ENCODE data around the gene OPCML. TPM values are rescaled to one million over a fixed set of nuclear protein-coding genes. Genes with fewer than 3 reads are reported as not detected.

Gene OPCML
- total RNA-seq, 2 donors from 2014 or later: 0.60 to 1.3 TPM

GRCh38 chr11:132520199-132520598 lies 1012.1 kb downstream of the OPCML start:
- intact Hi-C loops (cut with DNase I): no loop called here
- DNase-seq (ENCODE audit: low spot score): no peak

GRCh38 chr11:132519241-132519815 lies 1013.0 kb downstream of the OPCML start:
- DNase-seq (ENCODE audit: low spot score): no peak
- intact Hi-C loops (cut with DNase I): no loop called here

GRCh38 chr11:132504501-132505041 lies 1027.7 kb downstream of the OPCML start:
- no peak for DNase-seq (ENCODE audit: low spot score)

GRCh38 chr11:132501356-132501755 lies 1030.9 kb downstream of the OPCML start:
- intact Hi-C loops (cut with DNase I): no loop called here
- no peak for DNase-seq (ENCODE audit: low spot score)

More at GRCh38 chr11:132504501-132505041, 1027.7 kb downstream of the OPCML start:
- intact Hi-C loops (cut with DNase I): no loop called here

- intact Hi-C loops (cut with DNase I): no loop called here
- DNase-seq (ENCODE audit: low spot score): no peak
Measured at GRCh38 chr11:132499661-132500060, 1032.6 kb downstream of the OPCML start.

- intact Hi-C loops (cut with DNase I): no loop called here
- DNase-seq (ENCODE audit: low spot score): no peak
Measured at GRCh38 chr11:132496341-132496740, 1036.0 kb downstream of the OPCML start.

GRCh38 chr11:132493801-132494200 lies 1038.5 kb downstream of the OPCML start:
- DNase-seq (ENCODE audit: low spot score): no peak
- intact Hi-C loops (cut with DNase I): no loop called here

GRCh38 chr11:132490978-132491377 lies 1041.3 kb downstream of the OPCML start:
- no peak for DNase-seq (ENCODE audit: low spot score)
- intact Hi-C loops (cut with DNase I): no loop called here

- intact Hi-C loops (cut with DNase I): no loop called here
- no peak for DNase-seq (ENCODE audit: low spot score)
Measured at GRCh38 chr11:132486060-132486459, 1046.2 kb downstream of the OPCML start.

- no peak for DNase-seq (ENCODE audit: low spot score)
- intact Hi-C loops (cut with DNase I): no loop called here
Measured at GRCh38 chr11:132475026-132475425, 1057.3 kb downstream of the OPCML start.

- intact Hi-C loops (cut with DNase I): no loop called here
- no peak for DNase-seq (ENCODE audit: low spot score)
Measured at GRCh38 chr11:132472411-132473172, 1059.7 kb downstream of the OPCML start.

- intact Hi-C loops (cut with DNase I): no loop called here
- no peak for DNase-seq (ENCODE audit: low spot score)
Measured at GRCh38 chr11:132471466-132471865, 1060.8 kb downstream of the OPCML start.

GRCh38 chr11:132466983-132467382 lies 1065.3 kb downstream of the OPCML start:
- intact Hi-C loops (cut with DNase I): no loop called here
- no peak for DNase-seq (ENCODE audit: low spot score)

GRCh38 chr11:132464939-132465338 lies 1067.4 kb downstream of the OPCML start:
- no peak for DNase-seq (ENCODE audit: low spot score)
- intact Hi-C loops (cut with DNase I): no loop called here

- intact Hi-C loops (cut with DNase I): no loop called here
Measured at GRCh38 chr11:132464003-132464342, 1068.3 kb downstream of the OPCML start.

GRCh38 chr11:132463295-132464002 lies 1068.9 kb downstream of the OPCML start:
- intact Hi-C loops (cut with DNase I): no loop called here
- DNase-seq (ENCODE audit: low spot score): no peak

More at GRCh38 chr11:132464003-132464342, 1068.3 kb downstream of the OPCML start:
- DNase-seq (ENCODE audit: low spot score): no peak

- no peak for DNase-seq (ENCODE audit: low spot score)
- intact Hi-C loops (cut with DNase I): no loop called here
Measured at GRCh38 chr11:132459736-132460135, 1072.6 kb downstream of the OPCML start.

- DNase-seq (ENCODE audit: low spot score): no peak
- intact Hi-C loops (cut with DNase I): no loop called here
Measured at GRCh38 chr11:132457445-132457844, 1074.9 kb downstream of the OPCML start.

- DNase-seq (ENCODE audit: low spot score): no peak
- intact Hi-C loops (cut with DNase I): no loop called here
Measured at GRCh38 chr11:132456751-132457328, 1075.5 kb downstream of the OPCML start.

- DNase-seq (ENCODE audit: low spot score): no peak
- intact Hi-C loops (cut with DNase I): no loop called here
Measured at GRCh38 chr11:132455044-132455443, 1077.3 kb downstream of the OPCML start.

Data from posterior vena cava (tissue), 2 donors.